GM23338 (cell line): ENCODE measurements around the gene CDKN1C. TPM values are rescaled to one million over a fixed set of nuclear protein-coding genes. Genes with fewer than 3 reads are reported as not detected.

Experiments used
- ATAC-seq: fragments of 200-7000 bp; cut with Tn5 transposase; 3 replicates; pipeline ENCODE4 v1.9.1; 2020
- DNase-seq: peaks from one replicate; pipeline ENCODE4 v3.0.0-alpha.2; 2015; ENCODE audit warnings: low spot score
- H2AFZ ChIP-seq: fragments of 200-600 bp; sonication (generic); 2 replicates; pipeline ENCODE4 v1.8.0; 2016; ENCODE audit warnings: antibody characterized with exemption, mild to moderate bottlenecking, moderate library complexity
- H3F3A ChIP-seq: fragments of 200-600 bp; sonication (generic); replicated peaks from 2 replicates; pipeline ENCODE4 v1.8.0; 2017; ENCODE audit warnings: antibody characterized with exemption, mixed run types, low read depth
- H3K27ac ChIP-seq: fragments of 200-600 bp; sonication (generic); 2 replicates; pipeline ENCODE4 v1.6.1; 2016; ENCODE audit warnings: low read depth
- H3K27me3 ChIP-seq: fragments of 200-600 bp; sonication (generic); 2 replicates; pipeline ENCODE4 v1.8.0; 2016; ENCODE audit warnings: mild to moderate bottlenecking, mixed run types, moderate library complexity; ENCODE audit not compliant: insufficient read depth
- H3K36me3 ChIP-seq: fragments of 200-600 bp; sonication (generic); 2 replicates; pipeline ENCODE4 v1.8.0; 2016; ENCODE audit warnings: mild to moderate bottlenecking; ENCODE audit not compliant: insufficient read depth
- H3K4me1 ChIP-seq: fragments of 200-600 bp; sonication (generic); 2 replicates; pipeline ENCODE4 v1.8.0; 2016; ENCODE audit warnings: mild to moderate bottlenecking, moderate library complexity; ENCODE audit not compliant: insufficient read depth
- H3K4me2 ChIP-seq: fragments of 200-600 bp; sonication (generic); 2 replicates; pipeline ENCODE4 v1.7.1; 2017; ENCODE audit warnings: mixed run types
- H3K4me3 ChIP-seq: fragments of 200-600 bp; sonication (generic); 2 replicates; pipeline ENCODE4 v1.6.1; 2016; ENCODE audit warnings: mixed run types
- H3K79me2 ChIP-seq: fragments of 200-600 bp; sonication (generic); replicated peaks from 2 replicates; pipeline ENCODE4 v1.8.0; 2017; ENCODE audit warnings: mild to moderate bottlenecking; ENCODE audit not compliant: insufficient read depth
- H3K9me2 ChIP-seq: fragments of 200-600 bp; sonication (generic); 2 replicates; pipeline ENCODE4 v1.8.0; 2017; ENCODE audit not compliant: insufficient read depth
- H4K20me1 ChIP-seq: fragments of 200-600 bp; sonication (generic); replicated peaks from 2 replicates; pipeline ENCODE4 v1.8.0; 2017; ENCODE audit warnings: mild to moderate bottlenecking; ENCODE audit not compliant: insufficient read depth
- H3K27ac Mint-ChIP-seq: 2 replicates; pipeline ENCODE4 v1.8.0; 2020; ENCODE audit warnings: inconsistent platforms, mild to moderate bottlenecking, moderate library complexity, mixed read lengths
- H3K27me3 Mint-ChIP-seq: 3 replicates; pipeline ENCODE4 v1.8.0; 2022; ENCODE audit warnings: low read depth, mild to moderate bottlenecking, moderate library complexity, mixed read lengths, inconsistent platforms; ENCODE audit not compliant: insufficient read depth, poor library complexity
- H3K36me3 Mint-ChIP-seq: 3 replicates; pipeline ENCODE4 v1.8.0; 2021; ENCODE audit warnings: low read depth, mild to moderate bottlenecking, inconsistent platforms, moderate library complexity, mixed read lengths
- H3K4me1 Mint-ChIP-seq: 3 replicates; pipeline ENCODE4 v1.8.0; 2020; ENCODE audit warnings: mild to moderate bottlenecking, inconsistent platforms, mixed read lengths
- H3K4me3 Mint-ChIP-seq: 3 replicates; pipeline ENCODE4 v1.8.0; 2021; ENCODE audit warnings: moderate library complexity, mild to moderate bottlenecking, inconsistent platforms, mixed read lengths
- H3K9me3 Mint-ChIP-seq: 3 replicates; pipeline ENCODE4 v1.8.0; 2020; ENCODE audit warnings: moderate library complexity, mild to moderate bottlenecking, inconsistent platforms, mixed read lengths
- CREB1 ChIP-seq: fragments of 250-450 bp; sonication (Bioruptor Pico); IDR thresholded peaks from 2 replicates; pipeline ENCODE4 v1.5.0; 2020; ENCODE audit warnings: low read depth, mild to moderate bottlenecking, moderate library complexity
- EZH2 ChIP-seq: fragments of 200-600 bp; sonication (generic); IDR thresholded peaks from one replicate; pipeline ENCODE4 v1.8.0; 2017; ENCODE audit warnings: antibody characterized with exemption, mild to moderate bottlenecking, low read depth; ENCODE audit not compliant: unreplicated experiment
- EZH2phosphoT487 ChIP-seq: fragments of 200-600 bp; sonication (generic); IDR thresholded peaks from one replicate; pipeline ENCODE4 v1.8.1; 2018; ENCODE audit warnings: antibody characterized with exemption; ENCODE audit not compliant: unreplicated experiment
- JUNB ChIP-seq: IDR thresholded peaks from one replicate; pipeline ENCODE4 v1.6.1; 2016; ENCODE audit warnings: antibody characterized with exemption; ENCODE audit not compliant: unreplicated experiment
- NANOG ChIP-seq: IDR thresholded peaks from 2 replicates; pipeline ENCODE4 v1.6.1; 2016; ENCODE audit warnings: antibody characterized with exemption, borderline replicate concordance
- POLR2AphosphoS5 ChIP-seq: IDR thresholded peaks from 2 replicates; pipeline ENCODE4 v1.6.1; 2016; ENCODE audit warnings: antibody characterized with exemption, low read depth
- STAT1 ChIP-seq: IDR thresholded peaks from one replicate; pipeline ENCODE4 v1.6.1; 2016; ENCODE audit warnings: antibody characterized with exemption; ENCODE audit not compliant: unreplicated experiment
- ZNF114 ChIP-seq: fragments of 250-450 bp; sonication (Bioruptor Pico); IDR thresholded peaks from 2 replicates; pipeline ENCODE4 v1.5.0; 2020; ENCODE audit warnings: mild to moderate bottlenecking, moderate library complexity
- ZNF331 ChIP-seq: fragments of 250-450 bp; sonication (Bioruptor Pico); IDR thresholded peaks from 2 replicates; pipeline ENCODE4 v1.5.0; 2020; ENCODE audit warnings: low read depth, mild to moderate bottlenecking, moderate library complexity
- polyA plus RNA-seq: library from polyadenylated mRNA; unstranded; fragments of >200 nt; fragmentation: Nextera tagmentation; extraction: Ambion mirVana; gene quantifications from 2 replicates; pipeline ENCODE4 v1.2.1, GENCODE V29; 2016
- total RNA-seq: library from RNA; depleted of rRNA; stranded (reverse); fragments of >200 nt; shearing (Covaris generic); gene quantifications from 2 replicates; pipeline ENCODE4 v1.2.3, GENCODE V29; 2014
- TF ChIP-seq, protein P1 (sequence below): IDR thresholded peaks from 2 replicates; pipeline ENCODE4 v1.6.1; 2016; ENCODE audit warnings: antibody characterized with exemption
- TF ChIP-seq, protein P2 (sequence below): IDR thresholded peaks from one replicate; pipeline ENCODE4 v1.6.1; 2018; ENCODE audit warnings: antibody characterized with exemption; ENCODE audit not compliant: unreplicated experiment
- TF ChIP-seq, protein P3 (sequence below), 2 experiments: fragments of 200-600 bp in 1 of 2; sonication (generic) in 1 of 2; conservative IDR thresholded peaks; 2 replicates each; pipeline versions ENCODE4 v1.5.1 to v1.6.1; 2016 to 2017; ENCODE audit warnings: antibody characterized with exemption in 2 of 2, low read depth in 2 of 2, mild to moderate bottlenecking in 2 of 2, moderate library complexity in 1 of 2

Gene CDKN1C
- total and polyA plus RNA-seq, 2 experiments from 2014 or later, result 19.3 to 23.5 TPM

DNA sequence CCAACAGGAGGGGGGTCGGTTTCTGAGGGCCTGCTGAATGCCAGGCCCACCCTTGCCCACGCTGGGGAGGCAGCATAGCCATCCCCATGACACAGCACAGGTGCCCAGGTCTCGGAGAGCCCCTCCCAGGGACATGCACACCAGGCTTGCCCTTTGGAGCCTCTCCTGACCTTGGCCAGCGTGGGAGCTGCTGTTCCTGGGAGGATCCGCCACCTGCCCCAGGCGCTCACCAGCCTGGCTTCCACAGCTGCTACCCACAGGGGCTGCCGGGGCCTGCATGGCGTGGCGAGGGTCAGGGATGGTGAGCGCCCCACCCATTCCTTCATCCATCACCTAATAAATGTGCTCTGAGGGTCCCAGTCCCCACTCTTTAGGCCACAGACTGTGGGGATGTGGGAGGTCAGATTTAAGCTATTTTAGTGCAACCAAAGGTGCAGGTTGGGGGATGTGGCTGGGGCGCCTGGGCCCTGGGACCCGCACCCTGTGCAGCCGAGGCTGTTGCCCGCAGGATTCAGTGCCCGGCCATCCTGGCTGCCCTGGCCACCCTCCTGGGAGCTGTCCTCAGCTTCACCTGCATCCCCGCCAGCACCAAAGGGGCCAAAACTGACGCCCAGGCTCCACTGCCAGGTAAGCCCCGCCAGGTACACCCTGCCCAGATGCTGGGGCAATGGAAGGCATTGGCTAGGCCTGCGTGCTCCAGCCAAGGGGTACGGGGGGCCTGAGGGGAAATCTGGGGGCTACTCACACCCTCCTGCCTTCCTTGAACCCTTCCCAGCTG, 30.7 kb upstream of the CDKN1C start:
- Mint-ChIP-seq H3K4me3 (no peak overlapping the region), H3K36me3 (no peaks in the 10 kb centered on the region), H3K27ac (no peak overlapping the region), H3K27me3 (peaks cover 13% of the 10 kb centered on the region), H3K4me1 (peaks cover 17% of the 10 kb centered on the region), H3K9me3 (no peaks in the 10 kb centered on the region)
- no peaks in the 10 kb centered on the region for H3K9me2 ChIP-seq
- no peak for TF ChIP-seq POLR2AphosphoS5
- TF ChIP-seq, protein P1, sequence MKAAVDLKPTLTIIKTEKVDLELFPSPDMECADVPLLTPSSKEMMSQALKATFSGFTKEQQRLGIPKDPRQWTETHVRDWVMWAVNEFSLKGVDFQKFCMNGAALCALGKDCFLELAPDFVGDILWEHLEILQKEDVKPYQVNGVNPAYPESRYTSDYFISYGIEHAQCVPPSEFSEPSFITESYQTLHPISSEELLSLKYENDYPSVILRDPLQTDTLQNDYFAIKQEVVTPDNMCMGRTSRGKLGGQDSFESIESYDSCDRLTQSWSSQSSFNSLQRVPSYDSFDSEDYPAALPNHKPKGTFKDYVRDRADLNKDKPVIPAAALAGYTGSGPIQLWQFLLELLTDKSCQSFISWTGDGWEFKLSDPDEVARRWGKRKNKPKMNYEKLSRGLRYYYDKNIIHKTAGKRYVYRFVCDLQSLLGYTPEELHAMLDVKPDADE, result no peak
- TF ChIP-seq, protein P2, sequence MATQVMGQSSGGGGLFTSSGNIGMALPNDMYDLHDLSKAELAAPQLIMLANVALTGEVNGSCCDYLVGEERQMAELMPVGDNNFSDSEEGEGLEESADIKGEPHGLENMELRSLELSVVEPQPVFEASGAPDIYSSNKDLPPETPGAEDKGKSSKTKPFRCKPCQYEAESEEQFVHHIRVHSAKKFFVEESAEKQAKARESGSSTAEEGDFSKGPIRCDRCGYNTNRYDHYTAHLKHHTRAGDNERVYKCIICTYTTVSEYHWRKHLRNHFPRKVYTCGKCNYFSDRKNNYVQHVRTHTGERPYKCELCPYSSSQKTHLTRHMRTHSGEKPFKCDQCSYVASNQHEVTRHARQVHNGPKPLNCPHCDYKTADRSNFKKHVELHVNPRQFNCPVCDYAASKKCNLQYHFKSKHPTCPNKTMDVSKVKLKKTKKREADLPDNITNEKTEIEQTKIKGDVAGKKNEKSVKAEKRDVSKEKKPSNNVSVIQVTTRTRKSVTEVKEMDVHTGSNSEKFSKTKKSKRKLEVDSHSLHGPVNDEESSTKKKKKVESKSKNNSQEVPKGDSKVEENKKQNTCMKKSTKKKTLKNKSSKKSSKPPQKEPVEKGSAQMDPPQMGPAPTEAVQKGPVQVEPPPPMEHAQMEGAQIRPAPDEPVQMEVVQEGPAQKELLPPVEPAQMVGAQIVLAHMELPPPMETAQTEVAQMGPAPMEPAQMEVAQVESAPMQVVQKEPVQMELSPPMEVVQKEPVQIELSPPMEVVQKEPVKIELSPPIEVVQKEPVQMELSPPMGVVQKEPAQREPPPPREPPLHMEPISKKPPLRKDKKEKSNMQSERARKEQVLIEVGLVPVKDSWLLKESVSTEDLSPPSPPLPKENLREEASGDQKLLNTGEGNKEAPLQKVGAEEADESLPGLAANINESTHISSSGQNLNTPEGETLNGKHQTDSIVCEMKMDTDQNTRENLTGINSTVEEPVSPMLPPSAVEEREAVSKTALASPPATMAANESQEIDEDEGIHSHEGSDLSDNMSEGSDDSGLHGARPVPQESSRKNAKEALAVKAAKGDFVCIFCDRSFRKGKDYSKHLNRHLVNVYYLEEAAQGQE, result no peak
- H3K4me3 ChIP-seq, result no peak overlapping the region
- no peaks in the 10 kb centered on the region for H3F3A ChIP-seq
- H3K79me2 ChIP-seq, result no peaks in the 10 kb centered on the region
- no peaks in the 10 kb centered on the region for H3K27me3 ChIP-seq
- H3K4me2 ChIP-seq, result no peak overlapping the region
- H3K27ac ChIP-seq, result no peak overlapping the region
- H2AFZ ChIP-seq, result no peak overlapping the region
- H3K36me3 ChIP-seq, result no peaks in the 10 kb centered on the region
- no peaks in the 10 kb centered on the region for H3K4me1 ChIP-seq
- DNase-seq, result no peak
- H4K20me1 ChIP-seq, result no peaks in the 10 kb centered on the region
- ATAC-seq, result no peak

DNA sequence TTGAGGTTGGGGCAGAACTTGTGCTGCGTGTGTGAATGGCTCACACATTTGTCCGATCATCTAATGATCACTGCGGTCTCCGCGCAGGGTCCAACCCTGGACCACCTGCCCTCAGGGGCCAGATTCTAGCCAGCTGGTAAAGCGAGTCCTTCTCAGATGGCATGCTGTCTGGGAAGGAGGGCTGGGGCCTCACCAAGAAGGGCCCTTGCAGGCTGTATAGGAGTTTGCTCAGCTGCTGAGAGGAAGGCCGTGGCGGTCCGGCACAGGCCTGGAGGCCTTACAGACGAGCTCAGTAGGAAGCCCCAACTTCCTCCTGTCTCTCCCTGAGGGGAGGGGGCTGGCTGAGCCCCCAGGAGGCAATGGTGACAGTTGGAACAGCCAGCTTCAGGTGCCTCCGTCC, 29.9 kb upstream of the CDKN1C start:
- Histone ChIP-seq H3F3A (no peaks in the 10 kb centered on the region), H3K79me2 (no peaks in the 10 kb centered on the region), H3K36me3 (no peaks in the 10 kb centered on the region), H3K4me3 (no peak overlapping the region), H4K20me1 (no peaks in the 10 kb centered on the region), H3K4me1 (no peaks in the 10 kb centered on the region), H3K27ac (no peak overlapping the region), H3K4me2 (no peak overlapping the region), H2AFZ (no peak overlapping the region), H3K9me2 (no peaks in the 10 kb centered on the region), H3K27me3 (no peaks in the 10 kb centered on the region)
- Mint-ChIP-seq H3K4me1 (peaks cover 17% of the 10 kb centered on the region), H3K27ac (no peak overlapping the region), H3K27me3 (peaks cover 13% of the 10 kb centered on the region), H3K36me3 (no peaks in the 10 kb centered on the region), H3K9me3 (no peaks in the 10 kb centered on the region), H3K4me3 (no peak overlapping the region)
- DNase-seq, result no peak
- ATAC-seq, result no peak
- TF ChIP-seq ZNF331 (CRISPR knock-in tag), result no peak
- no peak for TF ChIP-seq STAT1
- TF ChIP-seq, protein P2, result no peak
- TF ChIP-seq EZH2, result no peak
- no peak for TF ChIP-seq ZNF114 (CRISPR knock-in tag)
- TF ChIP-seq CREB1, result no peak
- TF ChIP-seq EZH2phosphoT487, result no peak
- no peak for TF ChIP-seq POLR2AphosphoS5
- TF ChIP-seq, protein P1, result no peak
- TF ChIP-seq, protein P3, sequence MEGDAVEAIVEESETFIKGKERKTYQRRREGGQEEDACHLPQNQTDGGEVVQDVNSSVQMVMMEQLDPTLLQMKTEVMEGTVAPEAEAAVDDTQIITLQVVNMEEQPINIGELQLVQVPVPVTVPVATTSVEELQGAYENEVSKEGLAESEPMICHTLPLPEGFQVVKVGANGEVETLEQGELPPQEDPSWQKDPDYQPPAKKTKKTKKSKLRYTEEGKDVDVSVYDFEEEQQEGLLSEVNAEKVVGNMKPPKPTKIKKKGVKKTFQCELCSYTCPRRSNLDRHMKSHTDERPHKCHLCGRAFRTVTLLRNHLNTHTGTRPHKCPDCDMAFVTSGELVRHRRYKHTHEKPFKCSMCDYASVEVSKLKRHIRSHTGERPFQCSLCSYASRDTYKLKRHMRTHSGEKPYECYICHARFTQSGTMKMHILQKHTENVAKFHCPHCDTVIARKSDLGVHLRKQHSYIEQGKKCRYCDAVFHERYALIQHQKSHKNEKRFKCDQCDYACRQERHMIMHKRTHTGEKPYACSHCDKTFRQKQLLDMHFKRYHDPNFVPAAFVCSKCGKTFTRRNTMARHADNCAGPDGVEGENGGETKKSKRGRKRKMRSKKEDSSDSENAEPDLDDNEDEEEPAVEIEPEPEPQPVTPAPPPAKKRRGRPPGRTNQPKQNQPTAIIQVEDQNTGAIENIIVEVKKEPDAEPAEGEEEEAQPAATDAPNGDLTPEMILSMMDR (conservative IDR thresholded peaks at IDR 0.05; ENCODE audit: low read depth in 2 of 2), result no peak
- TF ChIP-seq JUNB, result no peak
- no peak for TF ChIP-seq NANOG
